HTERT RPE-1 (cell line): Measurements from ENCODE around the gene C14orf180.

Experiments used
- in situ Hi-C: fragments of 300-500 bp; cut with MboI; formaldehyde crosslinking; loops from 4 replicates; pipeline ENCODE4 v1.14.3; 2020; ENCODE audit warnings: low sequenced_read_pairs

The C14orf180 gene

DNA sequence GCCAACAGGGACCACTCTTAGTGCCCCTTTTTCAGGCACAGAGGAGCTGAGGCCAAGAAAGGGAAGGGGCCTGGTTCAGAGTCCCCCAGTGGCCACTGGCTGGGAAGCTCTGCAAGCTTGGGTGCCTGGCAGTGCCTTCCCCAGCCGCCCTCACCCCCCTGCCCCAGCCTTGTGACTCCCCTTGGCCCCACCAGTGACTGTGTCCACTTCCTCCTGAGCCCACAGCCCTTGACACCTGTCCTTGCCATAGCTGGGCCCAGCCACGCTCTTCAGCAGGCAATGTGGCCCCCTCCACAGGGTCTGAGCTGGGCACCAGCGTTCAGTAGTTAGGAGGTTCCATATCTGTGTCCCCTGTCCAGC, 19.0 kb upstream of the C14orf180 start:
- in situ Hi-C loops = no loop called here

DNA sequence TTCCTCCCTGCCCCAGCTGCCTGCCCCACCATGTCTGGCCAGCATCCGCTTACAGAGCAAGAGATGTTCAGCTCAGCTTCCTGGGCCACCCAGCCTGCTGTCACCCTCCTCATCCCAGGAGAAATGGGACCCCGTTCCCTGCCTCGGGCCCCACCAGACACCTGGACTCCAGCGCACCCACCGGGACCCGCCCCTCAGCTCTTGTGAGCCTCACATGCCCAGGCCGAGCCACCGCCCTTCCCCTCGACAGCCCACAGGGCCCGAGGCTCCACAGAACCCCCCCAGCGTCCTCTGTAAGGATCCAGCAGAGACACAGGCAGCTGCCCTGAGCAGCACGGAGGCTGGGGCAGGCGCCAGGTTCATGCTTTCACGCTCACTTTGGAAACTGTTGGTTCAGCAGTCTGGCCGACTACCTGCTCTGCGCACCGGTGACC, 18.4 kb upstream of the C14orf180 start:
- in situ Hi-C loops = no loop called here

DNA sequence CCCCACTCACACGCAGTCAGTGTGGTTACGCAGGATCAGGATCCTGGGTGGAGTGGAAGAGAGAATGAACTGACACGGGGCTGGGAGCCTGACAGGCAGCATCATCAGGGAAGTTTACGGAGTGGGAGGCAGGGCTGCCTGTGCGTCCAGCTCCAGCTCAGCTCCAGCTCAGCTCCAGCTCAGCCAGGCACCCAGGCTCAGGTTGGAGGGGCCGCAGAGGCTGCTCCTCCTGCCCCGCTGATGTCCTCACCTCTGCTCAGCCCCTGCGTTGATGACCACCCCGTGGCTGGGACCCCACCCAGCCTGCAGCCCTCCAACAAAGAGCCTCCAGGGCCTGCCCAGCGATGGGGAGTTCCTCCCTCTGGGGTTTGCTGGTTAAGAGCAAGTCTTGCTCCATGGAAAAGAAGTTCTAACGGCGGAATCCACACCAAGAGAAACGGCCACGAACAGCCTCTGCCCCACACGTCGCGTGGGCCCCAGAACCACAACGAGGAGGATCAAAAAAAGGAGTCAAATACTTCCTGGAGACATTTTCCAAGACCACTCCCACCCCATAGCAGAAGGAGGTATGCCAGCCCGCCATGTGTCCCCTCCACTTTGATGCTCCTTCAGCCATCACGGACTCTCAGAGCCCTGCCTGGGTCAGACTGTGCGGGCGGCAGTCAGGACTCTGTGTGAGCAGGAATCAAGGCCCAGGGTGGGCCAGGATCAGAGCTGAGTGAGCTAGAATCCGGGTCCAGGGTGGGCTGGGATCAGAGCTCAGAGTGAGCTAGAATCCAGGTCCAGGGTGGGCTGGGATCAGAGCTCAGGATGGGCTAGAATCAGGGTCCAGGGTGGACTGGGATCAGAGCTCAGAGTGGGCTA, 17.7 kb upstream of the C14orf180 start:
- in situ Hi-C loops = no loop called here

DNA sequence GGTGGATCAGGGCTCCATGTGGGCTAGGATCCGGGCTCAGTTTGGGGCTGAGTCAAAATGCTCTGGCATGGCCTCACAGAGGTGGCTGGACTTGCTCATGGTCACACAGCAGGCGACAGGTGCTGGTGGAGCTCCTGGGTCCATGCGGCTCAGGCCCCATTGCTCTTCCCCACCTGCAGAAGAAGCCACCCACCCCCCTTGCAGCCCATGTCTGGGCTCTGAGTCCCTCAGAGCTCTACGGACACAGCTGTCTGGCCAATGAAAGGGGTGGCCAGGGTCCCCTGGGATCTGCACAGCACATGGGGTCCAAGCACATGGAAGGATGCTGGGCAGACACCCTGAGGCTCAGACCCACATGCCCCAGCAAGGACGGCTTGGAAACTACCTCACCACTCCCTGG, 17.0 kb upstream of the C14orf180 start:
- in situ Hi-C loops = no loop called here

DNA sequence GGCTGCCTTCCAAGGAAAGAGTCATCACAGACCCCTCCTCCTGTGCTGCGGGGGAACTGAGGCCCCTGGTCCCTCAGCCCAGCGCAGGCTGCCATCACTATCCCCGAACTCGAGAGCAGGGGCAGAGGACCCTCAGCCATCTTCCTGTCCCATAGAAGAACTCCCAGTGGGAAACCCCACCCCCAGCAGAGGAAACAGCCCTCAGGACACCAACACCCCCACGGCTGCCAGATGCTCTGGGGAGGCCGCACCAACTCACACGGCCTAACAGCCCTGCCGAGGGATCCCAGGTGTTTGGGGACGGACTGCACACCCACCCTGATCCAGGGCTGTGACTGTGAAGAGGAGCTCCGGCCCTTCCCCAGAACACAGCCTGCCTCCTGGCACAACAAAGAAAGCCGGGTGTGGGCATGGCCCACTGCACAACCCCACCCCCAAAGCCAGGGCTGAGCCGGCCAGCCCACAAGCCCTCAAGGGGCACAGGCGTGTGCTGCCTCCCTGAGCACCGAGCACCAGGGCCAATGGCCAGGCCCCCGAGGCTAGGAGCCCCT, 16.3 kb upstream of the C14orf180 start:
- in situ Hi-C loops = no loop called here

DNA sequence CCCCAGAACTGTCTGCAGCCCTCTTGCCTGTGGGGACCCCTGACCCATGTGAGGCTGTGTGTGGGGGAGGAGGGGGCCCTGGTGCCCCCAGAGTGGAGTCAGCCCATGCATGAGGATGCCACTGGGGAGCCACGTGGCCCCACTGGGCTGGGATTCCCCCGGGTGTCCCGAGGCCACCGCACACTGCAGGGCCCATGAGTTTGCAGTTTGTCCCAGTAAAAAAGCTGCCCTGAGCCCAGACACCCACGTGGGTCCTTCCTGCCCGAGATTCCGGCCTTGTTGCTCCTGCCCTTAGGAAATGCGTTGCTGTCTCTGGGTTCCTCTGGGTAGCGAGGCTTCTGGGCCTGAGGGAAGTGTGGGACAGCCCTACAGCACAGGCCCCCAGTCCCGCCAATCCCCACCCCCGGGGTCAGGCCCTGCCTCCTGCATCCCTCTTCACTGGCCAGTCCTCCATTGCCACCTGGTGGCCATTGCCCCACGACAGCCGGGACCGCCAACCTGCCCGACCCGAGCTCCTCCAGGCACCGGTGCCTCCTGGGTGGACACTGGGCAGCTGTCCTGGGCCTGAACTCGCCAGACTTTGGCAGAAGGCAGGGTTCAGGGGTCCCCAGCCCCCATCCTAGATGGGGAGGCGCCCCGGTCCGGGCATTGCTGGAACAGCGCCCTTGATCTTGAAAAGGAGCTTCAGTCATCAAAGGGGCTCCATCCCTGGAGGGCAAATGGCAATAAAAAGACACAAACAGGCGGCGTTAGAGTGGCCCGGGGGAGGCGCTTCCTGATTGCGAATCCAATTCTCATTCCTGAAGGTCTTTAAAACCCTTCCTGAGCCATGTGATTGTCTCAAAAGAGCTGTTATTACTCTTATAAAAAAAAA, 15.6 kb upstream of the C14orf180 start:
- in situ Hi-C loops = no loop called here

DNA sequence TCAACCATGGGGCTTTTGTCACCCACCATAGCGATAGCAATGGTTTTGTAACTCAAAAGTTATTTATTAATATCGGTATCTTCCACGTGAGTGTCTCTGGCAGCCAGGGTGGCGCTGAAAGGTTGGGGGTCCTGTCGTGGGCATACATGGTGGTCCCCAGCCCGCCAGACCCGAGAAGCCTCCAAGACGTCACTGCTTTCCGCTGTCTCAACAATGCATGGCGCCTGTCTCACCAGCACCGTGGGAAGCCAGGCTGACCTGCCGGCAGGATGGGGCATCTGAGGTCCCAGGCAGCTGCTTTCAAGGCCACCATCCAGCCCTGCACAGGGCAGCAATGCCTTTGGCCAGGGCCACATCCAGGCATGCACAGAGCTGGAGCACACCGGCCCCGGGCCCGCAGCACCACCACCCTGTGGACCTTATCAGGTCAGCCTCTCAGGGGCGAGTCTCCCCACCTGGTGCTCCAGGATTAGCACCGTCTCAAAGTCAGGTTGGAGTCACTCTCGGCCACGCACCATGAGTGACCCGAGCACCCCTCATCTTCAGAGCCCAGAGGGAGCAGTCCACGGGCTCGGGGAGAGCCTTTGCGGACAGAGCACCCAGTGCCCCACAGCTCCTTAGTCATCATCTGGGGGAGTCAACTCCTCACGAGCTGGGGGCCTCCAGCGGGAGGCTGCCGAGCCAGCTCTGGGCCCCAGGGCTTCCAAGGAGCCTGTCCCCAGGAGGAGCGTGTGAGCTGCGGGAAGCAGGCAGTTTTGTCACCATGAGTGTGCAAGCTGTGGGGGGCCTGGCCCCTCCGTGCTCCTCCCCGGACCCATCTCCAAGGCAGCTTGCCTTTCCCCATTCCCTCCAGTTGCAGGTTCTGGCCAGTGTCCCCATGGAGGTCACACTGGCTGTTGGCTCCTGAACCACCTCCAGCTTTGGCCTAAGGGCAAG, 14.6 kb upstream of the C14orf180 start:
- in situ Hi-C loops = no loop called here

DNA sequence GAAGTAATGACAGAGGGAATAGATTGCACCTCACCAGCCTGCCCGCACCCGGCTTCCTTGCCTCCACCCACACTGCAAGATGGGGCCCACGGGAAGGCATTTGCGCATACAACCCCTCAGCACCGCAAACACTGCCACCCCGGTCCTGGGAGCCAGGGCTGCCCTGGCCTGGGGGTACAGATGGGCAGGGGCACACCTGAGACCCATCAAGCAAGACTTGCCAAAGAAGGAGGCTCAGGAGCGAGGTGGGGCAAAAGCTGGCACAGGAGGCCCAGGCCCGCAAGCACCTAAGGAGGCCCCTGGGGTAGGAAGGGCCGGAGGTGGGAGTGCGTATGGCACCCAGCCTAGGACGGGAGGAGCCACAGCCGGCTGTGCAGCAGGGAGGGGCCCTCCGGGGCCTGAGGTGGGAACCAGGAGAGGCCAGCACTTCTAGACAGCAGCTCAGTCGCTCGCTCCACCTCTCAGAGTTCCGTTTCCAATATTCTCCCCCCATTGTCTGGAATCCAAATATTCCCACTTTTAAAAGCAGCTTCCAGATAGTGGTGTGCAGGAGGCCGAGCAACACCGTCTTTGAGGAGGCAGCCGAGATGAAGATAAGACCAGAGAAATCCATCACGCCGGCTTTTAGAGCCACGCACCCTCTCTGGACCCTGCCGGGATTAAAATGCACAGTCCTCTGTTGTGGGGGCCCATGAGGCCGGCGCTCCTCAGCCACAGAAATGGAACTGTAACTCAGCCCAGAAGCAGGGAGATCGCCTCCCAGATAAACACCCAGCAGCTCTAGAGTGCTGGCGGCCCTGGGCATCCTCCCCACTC, 12.2 kb upstream of the C14orf180 start:
- in situ Hi-C loops = no loop called here

DNA sequence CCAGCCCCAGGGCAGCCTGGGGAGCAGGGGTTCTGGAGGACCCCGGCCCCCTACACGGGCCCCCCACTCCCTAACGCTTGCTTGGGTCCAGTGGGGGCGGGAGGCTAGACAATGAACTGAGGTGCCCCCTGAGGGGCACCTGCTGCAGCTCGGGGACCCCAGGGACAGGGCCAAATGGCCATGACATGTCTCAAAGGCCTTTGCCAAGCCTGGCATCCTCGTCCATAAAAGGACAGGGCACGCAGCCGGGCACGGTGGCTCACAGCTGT, 11.7 kb upstream of the C14orf180 start:
- in situ Hi-C loops = no loop called here

DNA sequence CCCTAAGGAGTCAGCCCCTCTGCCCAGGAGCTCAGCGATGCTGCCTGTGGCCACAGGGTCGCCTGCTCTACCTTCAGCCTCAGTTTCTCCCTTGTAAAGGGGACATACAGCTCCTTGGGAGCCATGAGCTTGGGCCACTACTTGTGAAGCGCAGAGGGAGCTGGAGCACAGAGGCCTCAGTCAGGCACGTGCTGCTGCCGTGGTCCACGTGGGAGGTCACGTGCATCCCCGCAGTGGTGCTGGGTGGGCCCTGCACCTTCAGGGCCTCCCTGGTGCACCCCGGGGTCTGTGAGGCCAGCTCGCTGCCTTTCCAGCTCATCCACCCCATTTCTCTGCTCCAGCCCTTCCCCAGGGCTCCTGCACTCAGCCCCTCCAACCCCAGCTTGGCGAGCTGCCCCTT, 10.9 kb upstream of the C14orf180 start:
- in situ Hi-C loops = no loop called here

DNA sequence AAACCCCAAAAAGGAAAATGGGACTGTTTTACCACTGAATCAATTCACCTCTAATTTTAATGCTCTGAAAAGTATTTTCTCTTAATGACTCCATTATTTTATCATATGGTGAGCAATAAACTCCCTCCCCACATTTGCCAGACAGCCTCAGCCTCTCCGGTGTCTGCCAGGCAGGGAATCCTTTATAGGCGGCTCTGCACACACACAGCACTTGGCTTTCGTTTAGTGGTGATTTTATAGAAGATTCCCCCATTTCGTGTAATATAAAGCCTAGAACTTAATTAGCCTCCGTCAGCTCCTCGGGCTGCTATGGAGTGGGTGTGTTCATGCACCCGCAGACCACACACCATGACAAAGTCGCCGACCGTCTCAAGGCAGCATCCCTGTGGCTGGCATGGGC, 10.1 kb upstream of the C14orf180 start:
- in situ Hi-C loops = no loop called here

DNA sequence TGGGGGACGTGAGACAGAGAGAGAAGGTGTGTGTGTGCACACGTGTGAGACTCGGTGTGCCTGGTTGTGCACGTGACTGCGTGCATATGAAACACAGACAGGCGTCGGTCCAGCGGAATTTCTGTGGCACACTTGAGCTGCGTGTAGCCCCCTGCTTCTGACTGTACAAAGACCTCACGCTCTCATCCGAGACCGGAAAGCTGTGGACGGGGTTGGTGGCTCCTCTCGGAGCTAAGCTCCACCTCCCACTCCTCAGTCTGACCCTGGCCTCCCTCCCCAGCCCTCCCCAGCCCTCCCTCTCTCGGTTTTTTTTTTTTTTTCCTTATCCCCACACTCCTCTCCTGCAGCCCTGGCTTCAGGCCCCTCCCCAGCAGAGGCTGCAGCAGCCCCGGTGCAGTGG, 8.3 kb upstream of the C14orf180 start:
- in situ Hi-C loops = no loop called here

DNA sequence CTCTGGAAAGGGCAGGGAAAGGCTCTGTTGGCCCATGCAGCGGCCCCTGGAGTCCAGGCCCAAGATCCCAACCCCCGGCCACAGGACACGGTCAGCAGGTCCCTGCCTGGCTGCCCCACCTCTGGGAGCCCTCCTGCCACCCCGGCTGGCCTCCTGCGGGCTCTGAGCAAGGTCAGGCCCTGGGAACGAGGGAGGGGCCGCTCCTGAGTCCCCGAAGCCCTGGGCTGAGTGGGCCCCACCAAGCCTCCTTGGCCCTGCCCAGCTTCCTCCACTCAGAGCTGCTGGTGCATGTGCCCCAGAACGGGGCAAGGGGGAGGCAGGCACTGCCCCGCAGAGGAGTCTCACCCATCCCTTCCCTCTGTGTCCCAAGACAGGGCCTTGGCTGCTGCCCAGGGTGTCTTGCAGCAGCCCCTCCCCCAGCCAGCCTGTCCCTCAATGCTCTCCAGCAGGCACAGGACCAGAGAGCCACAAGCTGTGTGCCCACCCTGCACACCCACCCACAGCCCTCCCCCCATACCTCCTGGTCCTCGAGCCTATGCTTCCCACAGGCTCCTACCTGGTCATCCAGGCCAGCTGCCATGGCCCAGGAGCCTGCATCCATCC, 7.4 kb upstream of the C14orf180 start:
- in situ Hi-C loops = no loop called here

DNA sequence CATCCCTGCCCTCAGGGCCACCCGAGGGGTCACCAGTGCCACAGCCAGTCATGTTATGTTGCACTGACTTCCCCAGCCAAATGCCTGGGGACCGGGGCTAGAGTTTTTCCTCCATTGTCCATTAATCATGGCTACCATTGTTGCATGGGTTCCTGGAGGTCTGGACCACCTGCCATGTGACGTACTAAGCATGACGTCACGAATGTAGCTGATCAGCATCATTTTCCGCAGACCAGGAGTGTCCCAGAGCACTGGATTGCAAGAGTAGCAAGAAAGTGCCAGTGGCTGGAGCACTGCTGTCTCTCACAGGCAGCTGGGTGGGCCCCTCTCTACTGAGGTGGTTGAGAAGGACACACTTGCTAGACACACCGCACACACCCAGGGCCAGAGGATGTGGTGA, 6.9 kb upstream of the C14orf180 start:
- in situ Hi-C loops = no loop called here

DNA sequence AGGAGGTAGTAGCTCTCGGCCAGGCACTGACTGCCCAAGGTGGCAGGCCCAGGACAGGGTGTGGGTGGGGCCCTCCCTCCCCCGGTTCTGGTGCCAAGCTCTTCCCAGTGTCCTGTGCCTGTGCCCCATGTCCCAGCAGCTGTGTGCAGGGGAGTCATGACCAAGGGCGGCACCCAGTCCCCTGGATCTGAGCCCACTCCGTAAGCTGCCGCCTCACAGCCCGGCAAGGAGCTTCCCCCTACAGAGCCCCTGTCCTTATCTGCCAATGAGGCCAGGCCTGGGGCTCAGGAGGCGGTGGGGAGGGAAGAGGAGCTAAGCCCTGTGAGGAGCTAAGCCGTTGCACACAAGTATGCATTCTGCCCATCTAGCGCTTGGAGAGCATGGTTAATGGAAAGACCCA, 5.6 kb upstream of the C14orf180 start:
- in situ Hi-C loops = no loop called here

DNA sequence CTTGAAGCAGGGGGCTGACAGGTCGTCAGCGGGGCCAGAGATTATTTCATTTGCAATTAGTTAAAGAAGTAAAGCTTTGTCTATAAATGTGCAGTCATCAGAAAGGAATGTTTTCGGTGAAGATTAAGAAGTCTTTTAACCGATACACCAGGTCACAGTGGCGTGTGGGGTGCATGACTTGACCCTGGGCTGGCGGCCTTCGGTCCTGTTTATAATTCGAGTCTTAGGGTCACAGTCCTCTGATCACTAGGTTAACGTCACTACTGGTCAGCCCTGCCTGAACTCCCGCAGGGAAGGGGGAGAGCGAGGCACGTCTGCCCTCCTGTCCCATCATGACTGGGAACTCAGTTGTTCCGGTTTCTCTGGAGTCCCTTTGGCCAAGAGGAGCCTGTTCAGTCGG, 5.0 kb upstream of the C14orf180 start:
- in situ Hi-C loops = no loop called here

DNA sequence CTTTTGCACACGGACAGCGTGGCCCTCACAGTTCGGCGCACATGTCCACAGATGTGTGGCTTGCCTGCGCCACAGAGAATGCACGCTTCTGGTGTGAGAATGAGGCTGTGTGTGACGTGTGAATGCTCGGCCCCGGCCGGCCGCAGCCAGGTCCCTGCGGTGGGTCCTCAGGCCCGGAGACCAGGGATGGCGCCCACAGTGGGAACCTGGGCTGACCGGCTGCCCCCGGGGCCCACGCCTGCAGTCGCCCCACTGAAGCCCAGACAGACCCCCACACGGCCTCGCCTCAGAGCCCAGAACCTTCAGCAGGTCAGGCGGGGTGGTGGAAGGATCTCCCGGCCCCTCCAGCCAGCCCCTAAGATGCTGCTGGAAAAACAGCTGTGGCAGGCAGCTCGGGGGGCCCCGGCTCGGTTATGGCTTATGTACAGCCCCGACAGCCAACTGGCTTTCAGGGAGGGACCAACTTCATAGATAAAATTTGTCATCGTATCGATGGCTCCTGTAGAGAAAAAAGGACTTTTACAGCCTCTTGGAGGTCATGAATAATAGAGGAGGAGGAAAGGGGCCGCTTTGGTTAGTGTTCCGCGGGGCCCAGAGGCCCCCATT, 4.5 kb upstream of the C14orf180 start:
- in situ Hi-C loops = no loop called here

DNA sequence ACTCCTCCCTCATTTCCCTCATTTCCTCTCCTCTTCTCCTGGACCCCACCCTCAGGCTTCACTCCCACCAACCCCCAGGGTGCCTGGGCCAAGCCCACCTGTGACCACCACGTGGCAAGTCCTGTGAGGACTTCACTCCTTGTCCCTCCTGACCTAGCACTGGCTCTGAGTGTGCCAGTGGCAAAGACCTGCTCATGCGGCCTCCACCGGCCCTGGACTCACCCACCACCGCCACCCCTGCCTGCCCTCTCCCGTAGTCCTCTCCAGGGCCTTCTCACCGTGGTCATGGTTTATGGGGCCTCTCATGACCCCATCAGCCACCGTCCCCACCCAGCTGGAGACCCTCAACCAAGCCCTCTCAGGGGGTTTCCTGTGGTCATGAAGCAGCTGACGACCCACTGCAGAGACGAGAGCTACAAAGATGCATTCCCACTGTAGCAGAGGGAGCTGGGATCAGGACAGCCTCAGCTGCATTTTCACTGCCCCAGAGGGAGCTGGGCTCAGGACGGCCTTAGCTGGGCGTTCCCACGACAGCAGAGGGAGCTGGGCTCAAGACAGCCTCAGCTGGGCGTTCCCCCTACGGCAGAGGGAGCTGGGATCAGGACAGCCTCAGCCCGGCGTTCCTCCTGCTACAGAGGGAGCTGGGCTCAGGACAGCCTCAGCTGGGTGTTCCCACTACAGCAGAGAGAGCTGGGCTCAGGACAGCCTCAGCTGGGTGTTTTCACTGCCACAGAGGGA, 3.2 kb upstream of the C14orf180 start:
- in situ Hi-C loops = no loop called here

DNA sequence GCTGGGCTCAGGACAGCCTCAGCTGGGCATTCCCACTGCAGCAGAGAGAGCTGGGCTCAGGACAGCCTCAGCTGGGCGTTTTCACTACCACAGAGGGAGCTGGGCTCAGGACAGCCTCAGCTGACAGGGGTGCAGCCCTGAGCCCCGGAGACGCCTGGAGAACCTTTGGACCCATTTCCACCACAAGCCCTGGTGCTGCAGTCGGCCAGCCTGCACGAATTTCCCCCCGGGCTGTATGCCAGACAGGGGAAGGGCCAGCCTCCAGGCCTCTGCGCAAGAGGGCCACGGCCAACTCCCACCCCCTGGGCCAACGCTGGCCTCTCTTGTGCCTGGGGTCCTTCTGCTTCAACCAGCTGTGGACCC, 2.6 kb upstream of the C14orf180 start:
- in situ Hi-C loops = no loop called here
